Measurements from ENCODE around the gene MPC1.

DNA sequence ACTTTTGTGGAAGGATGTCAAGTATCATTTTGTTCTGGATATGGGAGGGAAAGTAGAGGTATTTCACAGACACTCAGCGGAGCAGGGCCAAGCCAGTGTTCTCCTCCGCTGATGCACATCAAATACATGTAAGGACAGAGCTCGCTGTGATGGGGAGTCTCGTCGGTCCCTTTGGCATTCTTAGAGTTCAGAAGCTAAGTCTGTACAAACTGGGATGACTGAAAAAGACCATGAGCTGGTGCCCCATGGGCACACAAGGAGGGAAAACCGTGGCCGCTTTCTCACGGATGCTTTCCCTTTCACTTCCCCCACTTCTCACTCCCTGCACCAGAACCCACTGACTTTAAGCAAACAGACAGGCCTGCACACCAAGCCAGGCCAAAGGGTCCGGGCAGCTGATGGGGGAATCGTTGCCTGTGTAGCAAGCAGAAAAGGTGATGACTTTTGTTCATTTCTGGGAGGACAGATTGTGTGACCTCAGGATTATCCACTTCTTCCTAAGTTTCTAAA, 27.7 kb upstream of the MPC1 start:
- TF ChIP-seq, protein P1, sequence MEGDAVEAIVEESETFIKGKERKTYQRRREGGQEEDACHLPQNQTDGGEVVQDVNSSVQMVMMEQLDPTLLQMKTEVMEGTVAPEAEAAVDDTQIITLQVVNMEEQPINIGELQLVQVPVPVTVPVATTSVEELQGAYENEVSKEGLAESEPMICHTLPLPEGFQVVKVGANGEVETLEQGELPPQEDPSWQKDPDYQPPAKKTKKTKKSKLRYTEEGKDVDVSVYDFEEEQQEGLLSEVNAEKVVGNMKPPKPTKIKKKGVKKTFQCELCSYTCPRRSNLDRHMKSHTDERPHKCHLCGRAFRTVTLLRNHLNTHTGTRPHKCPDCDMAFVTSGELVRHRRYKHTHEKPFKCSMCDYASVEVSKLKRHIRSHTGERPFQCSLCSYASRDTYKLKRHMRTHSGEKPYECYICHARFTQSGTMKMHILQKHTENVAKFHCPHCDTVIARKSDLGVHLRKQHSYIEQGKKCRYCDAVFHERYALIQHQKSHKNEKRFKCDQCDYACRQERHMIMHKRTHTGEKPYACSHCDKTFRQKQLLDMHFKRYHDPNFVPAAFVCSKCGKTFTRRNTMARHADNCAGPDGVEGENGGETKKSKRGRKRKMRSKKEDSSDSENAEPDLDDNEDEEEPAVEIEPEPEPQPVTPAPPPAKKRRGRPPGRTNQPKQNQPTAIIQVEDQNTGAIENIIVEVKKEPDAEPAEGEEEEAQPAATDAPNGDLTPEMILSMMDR (IDR thresholded peaks at IDR 0.05): no peak
- TF ChIP-seq POLR2A (IDR thresholded peaks at IDR 0.05): no peak

All from lower leg skin (tissue), 3 donors.